Spleen (tissue), 11 donors: Measurements from ENCODE around the gene TBX2. TPM values are rescaled to one million over a fixed set of nuclear protein-coding genes. Genes with fewer than 3 reads are reported as not detected.
A peak's percentile ranks its signal among the peaks of the same experiment; 100 is the strongest.

ENCODE experiments used
- DNase-seq: peaks from one replicate; pipeline ENCODE4 v3.0.0-alpha.2; 2020
- H3K27ac ChIP-seq, 8 donors: fragments of 200-600 bp; sonication (generic) in 7 of 8; 1 replicate in 4 of 8; 2 replicates in 4 of 8; pipeline versions ENCODE4 v1.5.0 to v1.8.0; 2016 to 2021; ENCODE audit warnings: inconsistent platforms in 4 of 8, mild to moderate bottlenecking in 4 of 8, moderate library complexity in 1 of 8
- H3K27me3 ChIP-seq, 7 donors: fragments of 200-600 bp; sonication (generic) in 6 of 7; replicated peaks in 1 of 7; 1 replicate in 4 of 7; 2 replicates in 3 of 7; pipeline versions ENCODE4 v1.5.0 to v1.8.0; 2016 to 2021; ENCODE audit warnings: inconsistent platforms in 3 of 7, mild to moderate bottlenecking in 1 of 7
- H3K36me3 ChIP-seq, 6 donors: fragments of 200-600 bp; sonication (generic) in 5 of 6; 1 replicate in 4 of 6; 2 replicates in 2 of 6; pipeline versions ENCODE4 v1.5.0 to v1.8.0; 2016 to 2021; ENCODE audit warnings: inconsistent platforms in 2 of 6
- H3K4me1 ChIP-seq, 6 donors: fragments of 200-600 bp; sonication (generic) in 5 of 6; 1 replicate in 3 of 6; 2 replicates in 3 of 6; pipeline versions ENCODE4 v1.5.0 to v1.8.0; 2016 to 2021; ENCODE audit warnings: inconsistent platforms in 3 of 6
- H3K4me3 ChIP-seq, 8 donors: fragments of 200-600 bp; sonication (generic) in 7 of 8; 1 replicate in 4 of 8; 2 replicates in 4 of 8; pipeline versions ENCODE4 v1.5.0 to v1.8.0; 2016 to 2021; ENCODE audit warnings: inconsistent platforms in 4 of 8, mild to moderate bottlenecking in 4 of 8, moderate library complexity in 2 of 8
- H3K9me3 ChIP-seq, 8 donors: fragments of 200-600 bp; sonication (generic) in 7 of 8; 1 replicate in 4 of 8; 2 replicates in 4 of 8; pipeline versions ENCODE4 v1.5.0 to v1.8.0; 2016 to 2021; ENCODE audit warnings: inconsistent platforms in 4 of 8
- POLR2A ChIP-seq, 3 donors: fragments of 450-650 bp; IDR thresholded peaks; one replicate each; pipeline ENCODE4 v1.5.1; 2017; ENCODE audit warnings: antibody characterized with exemption in 3 of 3, mild to moderate bottlenecking in 1 of 3
- POLR2AphosphoS5 ChIP-seq, 3 donors: sonication (generic); formaldehyde crosslinking; IDR thresholded peaks; one replicate each; pipeline ENCODE4 v1.5.1; 2017; ENCODE audit warnings: antibody characterized with exemption in 3 of 3
- WGBS, 5 donors: extraction: QIAGEN DNeasy Blood & Tissue Kit in 3 of 5; methylation state at CpG; one replicate each; pipeline versions ENCODE4 v1.1.5 to v1.1.7; 2013 to 2018; 5-methylcytosine and 5-hydroxymethylcytosine counted together
- intact Hi-C: fragments of 100-400 bp; cut with DNase I; formaldehyde crosslinking; loops from one replicate; pipeline ENCODE4 v1.15.0; 2023; ENCODE audit warnings: low total_unique reads
- polyA plus RNA-seq, 3 donors: library from polyadenylated mRNA; stranded (reverse); fragments of 200-250 nt; gene quantifications; one replicate each; pipeline ENCODE4 v1.2.1, GENCODE V29; 2013
- total RNA-seq, 7 donors: library from RNA; depleted of rRNA in 3 of 7; stranded (reverse); fragments of >200 nt in 3 of 7; fragmentation: NEBNext Ultra II Directional in 4 of 7; extraction: Animal tissue kit (Norgen Biotek cat#: 25700) in 4 of 7; gene quantifications; one replicate each; pipeline versions ENCODE4 v1.1.0 to v1.2.1, GENCODE V29; 2016 to 2021
- TF ChIP-seq, protein P1 (sequence below), 11 experiments: fragments of 200-600 bp in 7 of 11; fragments of 450-650 bp in 4 of 11; sonication (generic) in 4 of 11; IDR thresholded peaks in 8 of 11; conservative IDR thresholded peaks in 3 of 11; 1 replicate in 7 of 11; 2 replicates in 4 of 11; pipeline versions ENCODE4 v1.4.0 to v1.8.0; 2016 to 2021; ENCODE audit warnings: antibody characterized with exemption in 11 of 11, inconsistent platforms in 4 of 11, mild to moderate bottlenecking in 1 of 11
- donor health status: healthy with polysubstance abuse.
- donor health status: DM: no; HTN: no; CAD: no; lungs with moderate emphysema.
- donor health status: DM: no; HTN: no; CAD: no.
- donor health status: Bipolar disorder and iron deficiency.
- donor health status: healthy.
- donor health status: DM: no; HTN: no; CAD: no.
- donor health status: DM: yes; HTN: yes; CAD: no.

The TBX2 gene
- total and polyA plus RNA-seq, 10 donors = 6.4 to 57.6 (median 24.1) TPM

DNA sequence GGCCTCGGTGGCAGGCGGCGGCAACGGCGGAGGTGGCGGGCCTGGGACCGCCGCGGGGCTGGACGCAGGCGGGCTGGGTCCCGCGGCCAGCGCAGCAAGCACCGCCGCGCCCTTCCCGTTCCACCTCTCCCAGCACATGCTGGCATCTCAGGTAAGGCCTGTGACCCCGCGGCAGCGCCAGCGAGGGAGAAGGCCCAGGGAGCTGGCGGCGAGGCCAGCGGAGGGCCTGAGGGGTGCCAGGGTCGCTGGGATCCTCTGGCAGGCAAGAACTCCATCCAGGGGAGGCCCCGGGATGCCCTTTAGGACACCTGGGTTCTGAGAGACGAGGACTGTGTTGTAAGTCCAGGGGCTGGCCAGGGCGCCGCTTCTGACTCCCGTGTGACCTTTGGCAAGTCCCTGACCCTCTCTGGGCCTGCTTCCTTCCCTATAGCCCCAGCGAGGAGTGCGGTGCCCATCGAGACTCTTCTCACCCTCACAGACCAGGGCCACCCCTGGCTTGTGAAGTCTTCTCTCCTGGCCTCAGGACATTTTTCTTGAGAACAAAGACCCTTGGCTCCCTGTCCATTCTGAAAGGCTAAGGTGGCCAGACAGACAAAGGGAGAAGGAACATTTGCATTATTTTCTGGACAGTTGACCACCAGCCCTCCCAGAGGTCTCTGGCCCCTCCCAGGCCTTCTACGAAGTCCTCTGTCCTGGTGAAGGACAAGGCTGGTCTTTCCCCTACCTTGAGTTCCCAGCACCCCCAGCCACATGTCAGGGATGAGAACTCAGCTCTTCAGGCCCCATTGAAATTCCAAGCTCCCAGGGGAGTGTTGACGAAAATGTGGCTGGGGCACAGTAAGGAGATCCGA, 6.3 kb downstream of the TBX2 start:
- Histone ChIP-seq H3K27ac (peak overlapping the region in 5 of 8 donors; percentile 38 to 84 (median 47)), H3K4me1 (peaks cover 43 to 95% (median 78%) of the 10 kb centered on the region in 6 donors), H3K9me3 (no peaks in the 10 kb centered on the region), H3K27me3 (peaks cover 19 to 100% (median 98%) of the 10 kb centered on the region in 7 donors), H3K4me3 (peak overlapping the region in 5 of 8 donors; percentile 5 to 69 (median 47)), H3K36me3 (peaks cover 0 to 38% (median 0%) of the 10 kb centered on the region in 6 donors)
- TF ChIP-seq POLR2AphosphoS5 (IDR thresholded peaks at IDR 0.05) (no peak), POLR2A (IDR thresholded peaks at IDR 0.05) (no peak)
- TF ChIP-seq, protein P1, sequence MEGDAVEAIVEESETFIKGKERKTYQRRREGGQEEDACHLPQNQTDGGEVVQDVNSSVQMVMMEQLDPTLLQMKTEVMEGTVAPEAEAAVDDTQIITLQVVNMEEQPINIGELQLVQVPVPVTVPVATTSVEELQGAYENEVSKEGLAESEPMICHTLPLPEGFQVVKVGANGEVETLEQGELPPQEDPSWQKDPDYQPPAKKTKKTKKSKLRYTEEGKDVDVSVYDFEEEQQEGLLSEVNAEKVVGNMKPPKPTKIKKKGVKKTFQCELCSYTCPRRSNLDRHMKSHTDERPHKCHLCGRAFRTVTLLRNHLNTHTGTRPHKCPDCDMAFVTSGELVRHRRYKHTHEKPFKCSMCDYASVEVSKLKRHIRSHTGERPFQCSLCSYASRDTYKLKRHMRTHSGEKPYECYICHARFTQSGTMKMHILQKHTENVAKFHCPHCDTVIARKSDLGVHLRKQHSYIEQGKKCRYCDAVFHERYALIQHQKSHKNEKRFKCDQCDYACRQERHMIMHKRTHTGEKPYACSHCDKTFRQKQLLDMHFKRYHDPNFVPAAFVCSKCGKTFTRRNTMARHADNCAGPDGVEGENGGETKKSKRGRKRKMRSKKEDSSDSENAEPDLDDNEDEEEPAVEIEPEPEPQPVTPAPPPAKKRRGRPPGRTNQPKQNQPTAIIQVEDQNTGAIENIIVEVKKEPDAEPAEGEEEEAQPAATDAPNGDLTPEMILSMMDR (IDR thresholded peaks at IDR 0.05 in 8 of 11, conservative IDR thresholded peaks at IDR 0.05 in 3 of 11) = no peak
- intact Hi-C loops = no loop called here
- WGBS, 5 donors = 25 to 57% (median 35%) methylated on average over 10 to 37 of the region's 37 CpGs
- DNase-seq = no peak

DNA sequence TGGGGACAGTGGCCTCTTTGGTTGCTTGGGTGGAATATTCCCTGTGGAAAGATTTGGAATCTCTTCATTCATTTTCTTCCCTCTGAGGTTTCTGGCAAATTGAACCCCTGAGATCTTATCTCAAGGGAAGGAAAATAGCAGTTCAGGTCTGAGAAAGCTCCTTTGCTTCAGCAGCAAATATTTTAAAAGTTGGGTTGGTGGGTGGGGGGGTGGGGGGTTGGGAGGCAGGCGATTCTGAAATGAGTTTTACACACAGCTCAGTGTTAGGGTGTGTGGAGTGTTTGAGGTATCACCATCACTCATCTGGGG, 6.8 kb downstream of the TBX2 start:
- DNase-seq = no peak
- H3K36me3 ChIP-seq = peaks cover 0 to 38% (median 0%) of the 10 kb centered on the region in 6 donors
- H3K4me1 ChIP-seq = peaks cover 47 to 95% (median 78%) of the 10 kb centered on the region in 6 donors
- peak overlapping the region in 2 of 8 donors; percentile 81 to 84 for H3K27ac ChIP-seq
- TF ChIP-seq, protein P1 (IDR thresholded peaks at IDR 0.05 in 8 of 11, conservative IDR thresholded peaks at IDR 0.05 in 3 of 11) = no peak
- TF ChIP-seq POLR2A (IDR thresholded peaks at IDR 0.05) (no peak), POLR2AphosphoS5 (IDR thresholded peaks at IDR 0.05) (no peak)
- WGBS, 5 donors = 25 to 52% (median 44%) methylated on average over 1 of the region's 1 CpG
- H3K9me3 ChIP-seq = no peaks in the 10 kb centered on the region
- peak overlapping the region in 4 of 8 donors; percentile 4 to 75 (median 47) for H3K4me3 ChIP-seq
- intact Hi-C loops = no loop called here
- peaks cover 18 to 100% (median 98%) of the 10 kb centered on the region in 7 donors for H3K27me3 ChIP-seq

DNA sequence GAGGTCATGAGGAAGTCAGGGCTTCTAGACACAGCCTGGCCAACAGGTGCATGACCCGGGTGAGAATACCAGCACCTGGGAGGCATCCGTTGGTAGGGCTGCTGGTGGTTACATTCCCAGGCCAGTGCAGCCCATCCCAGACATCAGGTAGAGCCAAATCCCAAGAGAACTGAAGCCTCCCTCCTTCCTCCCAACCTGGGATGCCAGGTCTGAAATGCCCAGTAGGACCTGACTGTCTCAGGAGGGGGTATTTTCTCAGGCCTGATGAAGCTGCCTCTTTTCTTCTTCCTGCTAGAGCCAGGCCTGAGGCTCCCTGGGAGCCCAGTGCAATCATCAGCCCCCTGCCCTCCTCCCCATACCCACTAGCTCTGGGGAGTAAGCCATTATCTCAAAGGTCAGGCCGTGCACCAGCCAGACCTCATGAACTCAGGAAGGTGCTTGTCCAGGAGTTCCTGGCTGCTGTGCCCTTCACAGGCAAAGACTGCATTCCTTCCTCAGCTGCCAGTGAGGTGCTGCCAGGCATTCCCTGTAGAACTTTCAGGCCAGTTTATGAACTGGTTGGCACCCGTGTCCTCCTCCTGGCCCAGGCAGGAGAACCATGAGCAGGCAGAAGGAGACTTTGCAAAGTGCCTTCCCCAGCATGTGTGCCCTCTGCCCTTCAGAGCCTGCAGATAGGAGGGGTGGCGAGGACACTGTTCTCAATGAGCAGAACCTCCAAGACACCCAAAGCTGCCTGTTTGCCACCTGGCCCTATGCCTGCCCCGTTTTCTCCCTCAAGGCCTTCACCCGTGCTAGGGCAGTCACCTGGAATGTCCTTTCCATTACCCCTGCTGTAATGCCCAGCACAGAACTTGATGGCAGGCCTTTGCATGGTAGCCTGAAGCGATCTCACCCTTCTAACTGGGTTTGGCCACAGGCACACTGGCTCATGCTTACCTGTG, 7.6 kb downstream of the TBX2 start:
- Histone ChIP-seq H3K4me3 (peak overlapping the region in 3 of 8 donors; percentile 4 to 75 (median 61)), H3K27ac (peak overlapping the region in 3 of 8 donors; percentile 25 to 64 (median 39)), H3K27me3 (peaks cover 14 to 100% (median 98%) of the 10 kb centered on the region in 7 donors), H3K36me3 (peaks cover 0 to 38% (median 0%) of the 10 kb centered on the region in 6 donors), H3K4me1 (peaks cover 48 to 95% (median 80%) of the 10 kb centered on the region in 6 donors), H3K9me3 (no peaks in the 10 kb centered on the region)
- intact Hi-C loops = no loop called here
- 47 to 61% (median 56%) methylated on average over 7 to 8 of the region's 8 CpGs for WGBS, 5 donors
- no peak for TF ChIP-seq POLR2A (IDR thresholded peaks at IDR 0.05)
- TF ChIP-seq POLR2AphosphoS5 (IDR thresholded peaks at IDR 0.05) = no peak
- TF ChIP-seq, protein P1 (IDR thresholded peaks at IDR 0.05 in 8 of 11, conservative IDR thresholded peaks at IDR 0.05 in 3 of 11) = no peak
- DNase-seq = peak; percentile 56
